ENCODE results near the gene OOEP.

GRCh38 chr6:73325656-73326055 lies 44.0 kb downstream of the OOEP start:
- TF ChIP-seq, protein P1, sequence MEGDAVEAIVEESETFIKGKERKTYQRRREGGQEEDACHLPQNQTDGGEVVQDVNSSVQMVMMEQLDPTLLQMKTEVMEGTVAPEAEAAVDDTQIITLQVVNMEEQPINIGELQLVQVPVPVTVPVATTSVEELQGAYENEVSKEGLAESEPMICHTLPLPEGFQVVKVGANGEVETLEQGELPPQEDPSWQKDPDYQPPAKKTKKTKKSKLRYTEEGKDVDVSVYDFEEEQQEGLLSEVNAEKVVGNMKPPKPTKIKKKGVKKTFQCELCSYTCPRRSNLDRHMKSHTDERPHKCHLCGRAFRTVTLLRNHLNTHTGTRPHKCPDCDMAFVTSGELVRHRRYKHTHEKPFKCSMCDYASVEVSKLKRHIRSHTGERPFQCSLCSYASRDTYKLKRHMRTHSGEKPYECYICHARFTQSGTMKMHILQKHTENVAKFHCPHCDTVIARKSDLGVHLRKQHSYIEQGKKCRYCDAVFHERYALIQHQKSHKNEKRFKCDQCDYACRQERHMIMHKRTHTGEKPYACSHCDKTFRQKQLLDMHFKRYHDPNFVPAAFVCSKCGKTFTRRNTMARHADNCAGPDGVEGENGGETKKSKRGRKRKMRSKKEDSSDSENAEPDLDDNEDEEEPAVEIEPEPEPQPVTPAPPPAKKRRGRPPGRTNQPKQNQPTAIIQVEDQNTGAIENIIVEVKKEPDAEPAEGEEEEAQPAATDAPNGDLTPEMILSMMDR (IDR thresholded peaks at IDR 0.05 in 2 of 3, conservative IDR thresholded peaks at IDR 0.05 in 1 of 3; ENCODE audit: borderline replicate concordance in 1 of 3, insufficient read depth in 1 of 3, low read depth in 2 of 3, low read length in 2 of 3): no peak
- TF ChIP-seq REST (IDR thresholded peaks at IDR 0.05; ENCODE audit: low read depth): no peak
- TF ChIP-seq RAD21 (IDR thresholded peaks at IDR 0.05; ENCODE audit: low read depth): no peak
- no peak for TF ChIP-seq ATF3 (IDR thresholded peaks at IDR 0.05)
- no peak for TF ChIP-seq EGR1 (IDR thresholded peaks at IDR 0.05; ENCODE audit: low read depth)
- TF ChIP-seq EZH2 (IDR thresholded peaks at IDR 0.05): no peak
- no peak for TF ChIP-seq SRF (IDR thresholded peaks at IDR 0.05; ENCODE audit: low read depth)
- TF ChIP-seq JUND (IDR thresholded peaks at IDR 0.05): no peak
- TF ChIP-seq TCF7L2 (IDR thresholded peaks at IDR 0.05; ENCODE audit: borderline replicate concordance, extremely low read depth, insufficient read depth, insufficient read length): no peak
- no peak for TF ChIP-seq POLR2A (IDR thresholded peaks at IDR 0.05; ENCODE audit: borderline replicate concordance, extremely low read depth, insufficient read depth, insufficient read length)
- no peak for TF ChIP-seq POLR2AphosphoS5 (IDR thresholded peaks at IDR 0.05; ENCODE audit: low read depth, low read length)
- TF ChIP-seq YY1 (IDR thresholded peaks at IDR 0.05; ENCODE audit: extremely low read depth, insufficient replicate concordance, low read depth, low read length): no peak
- TF ChIP-seq EZH2phosphoT487 (IDR thresholded peaks at IDR 0.05; ENCODE audit: borderline replicate concordance): no peak
